Measurements from ENCODE around the gene PRG3.
"Not testable (repeated sequence)": the region's sequence is repeated elsewhere in the genome, so short reads cannot be mapped to it uniquely, and the experiment has no call there.

DNA sequence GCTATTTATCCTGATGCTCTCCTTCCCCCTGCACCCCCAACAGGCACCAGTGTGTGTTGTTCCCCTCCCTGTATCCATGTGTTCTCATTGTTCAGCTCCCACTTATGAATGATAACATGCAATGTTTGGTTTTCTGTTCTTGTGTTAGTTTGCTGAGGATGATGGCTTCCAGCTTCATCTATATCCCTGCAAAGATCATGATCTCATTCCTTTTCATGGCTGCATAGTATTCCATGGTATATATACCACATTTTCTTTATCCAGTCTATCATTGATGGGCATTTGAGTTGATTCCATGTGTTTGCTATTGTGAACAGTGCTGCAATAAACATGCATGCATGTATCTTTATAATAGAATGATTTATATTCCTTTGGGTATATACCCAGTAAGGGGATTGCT is 19.5 kb downstream of the PRG3 start:
- TF ChIP-seq, protein P1, sequence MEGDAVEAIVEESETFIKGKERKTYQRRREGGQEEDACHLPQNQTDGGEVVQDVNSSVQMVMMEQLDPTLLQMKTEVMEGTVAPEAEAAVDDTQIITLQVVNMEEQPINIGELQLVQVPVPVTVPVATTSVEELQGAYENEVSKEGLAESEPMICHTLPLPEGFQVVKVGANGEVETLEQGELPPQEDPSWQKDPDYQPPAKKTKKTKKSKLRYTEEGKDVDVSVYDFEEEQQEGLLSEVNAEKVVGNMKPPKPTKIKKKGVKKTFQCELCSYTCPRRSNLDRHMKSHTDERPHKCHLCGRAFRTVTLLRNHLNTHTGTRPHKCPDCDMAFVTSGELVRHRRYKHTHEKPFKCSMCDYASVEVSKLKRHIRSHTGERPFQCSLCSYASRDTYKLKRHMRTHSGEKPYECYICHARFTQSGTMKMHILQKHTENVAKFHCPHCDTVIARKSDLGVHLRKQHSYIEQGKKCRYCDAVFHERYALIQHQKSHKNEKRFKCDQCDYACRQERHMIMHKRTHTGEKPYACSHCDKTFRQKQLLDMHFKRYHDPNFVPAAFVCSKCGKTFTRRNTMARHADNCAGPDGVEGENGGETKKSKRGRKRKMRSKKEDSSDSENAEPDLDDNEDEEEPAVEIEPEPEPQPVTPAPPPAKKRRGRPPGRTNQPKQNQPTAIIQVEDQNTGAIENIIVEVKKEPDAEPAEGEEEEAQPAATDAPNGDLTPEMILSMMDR (IDR thresholded peaks at IDR 0.05) = not testable (repeated sequence)
- TF ChIP-seq POLR2AphosphoS5 (IDR thresholded peaks at IDR 0.05; ENCODE audit: low read depth, low read length); REST (IDR thresholded peaks at IDR 0.05; ENCODE audit: insufficient read depth in 1 of 2, low read depth in 2 of 2, low read length in 1 of 2): not testable (repeated sequence)

Measured in Panc1 (cell line).